ENCODE data around the gene CTDSPL. TPM values are rescaled to one million over a fixed set of nuclear protein-coding genes. Genes with fewer than 3 reads are reported as not detected.

Gene CTDSPL
- total RNA-seq, 1 donor from 2014 or later: 11.8 TPM

DNA sequence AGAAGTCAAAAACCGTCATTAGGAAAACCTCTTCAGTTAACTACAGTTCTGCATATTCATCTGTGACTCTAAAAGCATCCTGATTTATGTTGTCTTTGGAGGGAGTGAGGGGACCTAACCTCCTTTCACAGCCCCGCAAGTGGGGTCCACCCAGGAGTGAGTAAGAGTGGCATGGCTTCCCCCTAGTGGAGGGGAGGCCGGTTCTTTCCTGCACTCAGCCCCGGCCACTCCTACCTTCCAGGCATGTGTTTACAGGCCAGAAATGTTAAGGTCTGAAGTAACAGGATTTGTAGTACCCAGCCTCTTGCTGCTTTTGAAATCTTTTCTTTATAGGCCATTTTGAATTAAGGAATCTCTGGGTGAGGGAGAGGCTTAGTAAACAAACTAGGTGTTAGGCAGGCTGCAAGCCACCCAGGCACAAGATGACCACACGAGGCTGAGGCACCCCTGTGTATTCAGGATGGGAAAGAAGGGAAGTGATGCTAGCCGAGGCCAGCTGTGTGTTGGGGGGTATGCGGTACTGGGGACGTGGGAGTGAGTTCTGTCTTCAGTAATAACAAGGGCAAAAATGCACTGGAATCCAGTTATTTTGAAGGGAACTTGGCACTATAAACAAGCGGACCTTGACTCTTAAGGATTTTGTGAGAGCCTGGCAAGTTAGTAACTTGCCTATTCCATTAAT, 50.5 kb downstream of the CTDSPL start:
- intact Hi-C loops (cut with micrococcal nuclease): loop anchor here (2.0 kb wide), 1 partner anchor 13 kb away; no protein-coding TSS in a partner anchor

DNA sequence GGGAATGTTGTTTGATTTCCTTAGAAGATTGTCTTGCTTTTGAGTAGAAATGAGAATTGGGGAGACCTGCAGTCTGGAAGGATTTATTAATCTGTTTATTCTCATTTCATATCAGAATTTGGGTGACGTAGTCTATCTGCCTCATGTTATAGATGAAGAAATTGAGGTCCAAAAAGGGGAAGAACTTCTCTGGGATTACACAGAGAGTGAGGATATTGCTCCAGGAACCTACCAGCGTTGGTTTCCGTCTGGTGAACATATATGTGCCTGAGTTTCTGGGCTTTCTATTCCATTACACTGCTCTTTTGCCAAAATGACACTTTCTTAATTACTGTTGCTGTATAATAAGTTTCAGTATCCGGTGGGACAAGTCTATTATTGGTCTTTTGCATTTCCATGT, 51.8 kb downstream of the CTDSPL start:
- no peaks in the 10 kb centered on the region for H3K36me3 Mint-ChIP-seq (ENCODE audit: low read depth)
- peaks cover 7% of the 10 kb centered on the region for H3K9me3 Mint-ChIP-seq
- intact Hi-C loops (cut with micrococcal nuclease): loop anchor here (2.0 kb wide), 1 partner anchor 15 kb away; no protein-coding TSS in a partner anchor
- no peak for DNase-seq (ENCODE audit: low spot score)
- H3K27me3 Mint-ChIP-seq (ENCODE audit: low read depth): peaks cover 14% of the 10 kb centered on the region
- no peak overlapping the region for H3K4me3 Mint-ChIP-seq (ENCODE audit: low read depth)
- peaks cover 5% of the 10 kb centered on the region for H3K4me1 Mint-ChIP-seq (ENCODE audit: low read depth)
- no peak overlapping the region for H3K27ac Mint-ChIP-seq

More for the DNA sequence above, 50.5 kb downstream of the CTDSPL start:
- Mint-ChIP-seq H3K4me3 (ENCODE audit: low read depth) (no peak overlapping the region), H3K4me1 (ENCODE audit: low read depth) (peaks cover 18% of the 10 kb centered on the region), H3K9me3 (peaks cover 7% of the 10 kb centered on the region), H3K36me3 (ENCODE audit: low read depth) (no peaks in the 10 kb centered on the region), H3K27me3 (ENCODE audit: low read depth) (peaks cover 14% of the 10 kb centered on the region), H3K27ac (no peak overlapping the region)
- no peak for DNase-seq (ENCODE audit: low spot score)

DNA sequence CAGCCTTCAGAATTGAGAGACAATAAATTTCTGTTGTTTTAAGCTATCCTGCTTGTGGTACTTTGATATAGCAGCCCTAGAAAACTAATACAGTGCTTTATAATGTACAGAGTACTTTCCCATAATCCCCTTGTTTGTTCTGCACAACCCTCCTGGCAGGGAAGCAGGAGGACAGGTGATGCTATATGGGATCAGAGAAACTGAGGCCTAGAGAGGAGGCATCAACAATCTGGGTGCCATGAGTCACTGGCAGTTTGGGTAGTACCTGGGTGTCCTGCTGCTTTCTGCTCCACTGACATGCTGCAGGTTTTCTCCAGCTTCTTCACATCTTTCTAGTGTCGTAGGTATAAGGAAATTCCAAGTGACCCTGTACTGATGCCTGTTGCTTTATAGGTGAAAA, 55.0 kb downstream of the CTDSPL start:
- H3K36me3 Mint-ChIP-seq (ENCODE audit: low read depth): no peaks in the 10 kb centered on the region
- no peak for DNase-seq (ENCODE audit: low spot score)
- no peak overlapping the region for H3K4me3 Mint-ChIP-seq (ENCODE audit: low read depth)
- no peaks in the 10 kb centered on the region for H3K4me1 Mint-ChIP-seq (ENCODE audit: low read depth)
- intact Hi-C loops (cut with micrococcal nuclease): no loop called here
- H3K27ac Mint-ChIP-seq: no peak overlapping the region
- peaks cover 7% of the 10 kb centered on the region for H3K9me3 Mint-ChIP-seq
- H3K27me3 Mint-ChIP-seq (ENCODE audit: low read depth): peaks cover 17% of the 10 kb centered on the region

DNA sequence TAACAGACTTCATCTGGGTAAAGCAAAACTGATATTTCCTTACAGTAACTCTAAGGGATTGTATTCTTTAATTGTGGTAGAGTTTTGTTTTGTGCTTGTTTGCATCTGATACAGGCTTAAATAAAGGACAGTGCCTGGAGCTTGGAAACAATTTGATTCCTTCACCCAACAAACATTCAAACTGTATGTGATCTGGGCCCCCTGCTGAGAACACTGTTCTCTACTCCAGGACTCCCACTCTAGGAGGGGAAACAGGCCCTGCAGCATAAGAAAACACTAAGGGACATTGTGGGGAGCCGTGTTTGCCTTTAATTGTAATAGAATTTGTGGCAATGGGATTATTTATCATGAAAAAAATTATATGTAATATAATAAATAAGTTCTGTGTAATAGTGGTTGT, 56.9 kb downstream of the CTDSPL start:
- H3K4me3 Mint-ChIP-seq (ENCODE audit: low read depth): no peak overlapping the region
- H3K9me3 Mint-ChIP-seq: peaks cover 7% of the 10 kb centered on the region
- H3K36me3 Mint-ChIP-seq (ENCODE audit: low read depth): no peaks in the 10 kb centered on the region
- H3K27ac Mint-ChIP-seq: no peak overlapping the region
- intact Hi-C loops (cut with micrococcal nuclease): no loop called here
- H3K4me1 Mint-ChIP-seq (ENCODE audit: low read depth): peaks cover 3% of the 10 kb centered on the region
- no peak for DNase-seq (ENCODE audit: low spot score)
- H3K27me3 Mint-ChIP-seq (ENCODE audit: low read depth): peaks cover 11% of the 10 kb centered on the region

DNA sequence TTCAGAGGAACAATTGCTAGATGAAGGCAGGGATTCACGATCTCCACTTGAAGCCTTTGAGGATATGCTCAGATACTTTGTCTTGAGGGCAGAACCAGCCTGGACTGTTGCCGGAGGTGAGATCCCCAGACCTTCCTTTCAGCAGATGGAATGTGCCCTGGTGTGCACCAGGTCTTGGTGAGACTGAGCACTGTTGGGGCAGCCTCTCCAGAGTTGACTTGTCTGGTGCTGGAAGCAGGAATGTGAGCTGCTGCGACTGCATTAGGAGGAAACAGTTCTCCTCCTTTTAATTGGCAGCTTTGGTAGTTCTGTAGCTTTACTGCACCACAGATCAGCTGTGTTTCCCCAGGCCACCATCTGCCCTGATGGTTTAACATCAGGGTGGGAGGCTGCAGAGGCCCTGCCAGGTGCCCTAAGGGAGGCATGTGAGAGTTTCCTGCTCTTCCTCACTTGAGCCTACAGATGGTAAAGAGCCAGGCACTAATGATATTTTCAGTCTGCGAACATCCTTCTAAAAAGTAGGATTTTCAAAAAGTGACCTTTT, 58.5 kb downstream of the CTDSPL start:
- peaks cover 3% of the 10 kb centered on the region for H3K9me3 Mint-ChIP-seq
- no peaks in the 10 kb centered on the region for H3K36me3 Mint-ChIP-seq (ENCODE audit: low read depth)
- peaks cover 4% of the 10 kb centered on the region for H3K27me3 Mint-ChIP-seq (ENCODE audit: low read depth)
- intact Hi-C loops (cut with micrococcal nuclease): no loop called here
- H3K4me3 Mint-ChIP-seq (ENCODE audit: low read depth): no peak overlapping the region
- no peak overlapping the region for H3K27ac Mint-ChIP-seq
- no peak for DNase-seq (ENCODE audit: low spot score)
- peaks cover 3% of the 10 kb centered on the region for H3K4me1 Mint-ChIP-seq (ENCODE audit: low read depth)

DNA sequence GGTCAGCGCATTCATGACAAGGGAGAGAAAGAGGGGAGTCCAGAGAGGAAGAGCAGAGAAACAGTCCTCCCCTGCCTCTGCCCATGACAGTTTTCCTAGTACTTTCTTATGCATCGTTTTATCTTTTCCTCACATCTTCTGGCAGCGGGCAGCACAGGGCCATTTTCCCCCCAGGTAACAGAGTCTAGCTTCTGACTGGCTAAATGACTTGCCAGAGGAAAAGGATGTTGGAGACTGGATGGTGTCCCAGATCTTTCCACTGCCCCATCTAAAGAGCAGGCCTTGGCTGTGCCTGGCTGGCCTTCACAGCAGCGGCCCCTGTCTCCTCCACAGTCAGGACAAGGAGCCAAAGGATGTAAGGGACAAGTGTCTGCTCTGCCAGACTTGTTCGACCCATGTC, 59.3 kb downstream of the CTDSPL start:
- peaks cover 3% of the 10 kb centered on the region for H3K4me1 Mint-ChIP-seq (ENCODE audit: low read depth)
- H3K27ac Mint-ChIP-seq: no peak overlapping the region
- no peak overlapping the region for H3K4me3 Mint-ChIP-seq (ENCODE audit: low read depth)
- H3K9me3 Mint-ChIP-seq: no peaks in the 10 kb centered on the region
- no peak for DNase-seq (ENCODE audit: low spot score)
- peaks cover 2% of the 10 kb centered on the region for H3K27me3 Mint-ChIP-seq (ENCODE audit: low read depth)
- H3K36me3 Mint-ChIP-seq (ENCODE audit: low read depth): no peaks in the 10 kb centered on the region
- intact Hi-C loops (cut with micrococcal nuclease): no loop called here

DNA sequence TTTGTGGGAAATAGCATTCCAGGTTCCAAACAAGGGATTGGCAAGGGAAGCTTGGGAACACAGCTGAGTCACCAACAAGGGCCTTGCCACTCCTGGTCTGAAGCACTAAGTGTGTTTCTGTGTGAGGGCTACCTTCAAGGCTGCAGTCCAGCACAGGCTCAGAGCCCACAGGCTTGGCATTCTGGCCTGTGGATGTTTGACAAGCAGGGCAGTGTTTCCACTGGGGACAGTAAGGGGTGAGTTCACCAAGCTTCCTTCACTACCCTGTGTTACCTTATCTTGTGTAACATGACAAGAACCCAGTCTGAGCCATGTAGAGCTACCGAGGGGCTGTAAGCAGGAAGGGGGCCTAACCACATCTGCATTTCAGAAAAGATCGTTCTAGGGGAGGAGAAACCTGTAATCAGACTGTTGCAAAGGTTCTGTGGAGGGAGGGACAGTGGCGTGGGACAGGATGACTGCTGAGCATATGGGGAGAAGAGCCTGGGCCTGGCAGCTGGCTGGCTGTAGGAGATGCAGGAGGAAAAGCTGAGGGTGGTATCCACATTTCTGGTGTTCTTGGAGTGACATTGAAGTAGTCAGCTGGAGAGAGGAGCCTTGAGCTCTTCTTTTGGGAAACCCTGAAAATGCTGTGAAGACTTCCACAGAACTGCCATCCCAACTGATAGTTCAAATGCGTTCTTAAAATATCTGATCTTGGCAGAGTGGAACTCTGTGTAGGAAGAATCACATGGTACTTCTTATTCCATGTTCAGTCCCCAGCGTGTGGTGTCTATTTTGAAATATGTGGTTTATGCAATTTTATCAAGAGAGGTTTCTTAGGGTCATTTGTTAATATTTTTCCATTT, 61.3 kb downstream of the CTDSPL start:
- Mint-ChIP-seq H3K4me1 (ENCODE audit: low read depth) (peaks cover 3% of the 10 kb centered on the region), H3K4me3 (ENCODE audit: low read depth) (no peak overlapping the region), H3K27ac (no peak overlapping the region), H3K9me3 (no peaks in the 10 kb centered on the region), H3K27me3 (ENCODE audit: low read depth) (peaks cover 2% of the 10 kb centered on the region), H3K36me3 (ENCODE audit: low read depth) (no peaks in the 10 kb centered on the region)
- no peak for DNase-seq (ENCODE audit: low spot score)
- intact Hi-C loops (cut with micrococcal nuclease): no loop called here

DNA sequence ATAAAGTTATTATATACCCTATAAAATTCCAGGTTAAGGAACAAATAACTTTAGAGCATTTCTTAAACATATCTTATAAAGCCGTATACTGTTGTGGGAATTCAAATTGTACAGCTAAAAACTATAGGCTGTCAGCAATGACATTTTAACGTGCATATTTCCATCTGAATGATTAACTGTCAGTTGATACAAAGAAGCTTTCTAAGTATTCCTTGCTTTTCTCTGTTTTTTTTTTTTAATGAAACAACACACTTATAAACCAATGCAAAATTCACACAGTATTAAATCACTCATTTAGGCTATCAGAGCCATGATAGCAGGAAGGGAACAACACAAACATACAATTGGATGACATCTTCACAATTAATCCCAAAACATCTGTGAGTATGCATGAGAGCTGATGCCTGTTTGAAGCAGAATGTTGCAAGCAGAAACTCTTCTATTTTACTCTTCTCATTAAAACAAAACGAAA, 61.9 kb downstream of the CTDSPL start:
- Mint-ChIP-seq H3K4me3 (ENCODE audit: low read depth) (no peak overlapping the region), H3K9me3 (no peaks in the 10 kb centered on the region), H3K27me3 (ENCODE audit: low read depth) (peaks cover 2% of the 10 kb centered on the region), H3K27ac (no peak overlapping the region), H3K36me3 (ENCODE audit: low read depth) (no peaks in the 10 kb centered on the region), H3K4me1 (ENCODE audit: low read depth) (peaks cover 3% of the 10 kb centered on the region)
- no peak for DNase-seq (ENCODE audit: low spot score)
- intact Hi-C loops (cut with micrococcal nuclease): no loop called here

DNA sequence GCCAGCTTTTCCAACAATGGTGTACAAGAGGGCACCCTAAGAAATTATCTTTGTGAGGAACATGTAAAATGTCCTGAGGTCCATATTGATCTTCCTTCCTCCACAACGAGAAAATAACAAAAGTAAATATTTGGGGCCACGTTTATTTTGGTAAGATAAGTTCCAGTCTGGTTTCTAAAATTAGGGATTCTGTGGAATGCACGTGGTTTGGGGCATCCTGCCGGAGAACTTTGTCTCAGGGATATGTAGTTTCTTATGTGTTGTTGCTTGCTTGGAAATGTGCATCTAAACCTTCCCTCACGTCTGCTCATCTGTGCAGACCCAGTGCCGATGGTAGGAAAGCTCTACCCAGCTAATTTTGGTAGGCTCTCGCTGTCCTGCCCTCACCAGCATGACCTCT, 62.8 kb downstream of the CTDSPL start:
- DNase-seq (ENCODE audit: low spot score): no peak
- H3K27me3 Mint-ChIP-seq (ENCODE audit: low read depth): peaks cover under 1% of the 10 kb centered on the region
- no peaks in the 10 kb centered on the region for H3K36me3 Mint-ChIP-seq (ENCODE audit: low read depth)
- intact Hi-C loops (cut with micrococcal nuclease): no loop called here
- H3K4me1 Mint-ChIP-seq (ENCODE audit: low read depth): peaks cover 3% of the 10 kb centered on the region
- H3K9me3 Mint-ChIP-seq: peaks cover 7% of the 10 kb centered on the region
- no peak overlapping the region for H3K4me3 Mint-ChIP-seq (ENCODE audit: low read depth)
- no peak overlapping the region for H3K27ac Mint-ChIP-seq

DNA sequence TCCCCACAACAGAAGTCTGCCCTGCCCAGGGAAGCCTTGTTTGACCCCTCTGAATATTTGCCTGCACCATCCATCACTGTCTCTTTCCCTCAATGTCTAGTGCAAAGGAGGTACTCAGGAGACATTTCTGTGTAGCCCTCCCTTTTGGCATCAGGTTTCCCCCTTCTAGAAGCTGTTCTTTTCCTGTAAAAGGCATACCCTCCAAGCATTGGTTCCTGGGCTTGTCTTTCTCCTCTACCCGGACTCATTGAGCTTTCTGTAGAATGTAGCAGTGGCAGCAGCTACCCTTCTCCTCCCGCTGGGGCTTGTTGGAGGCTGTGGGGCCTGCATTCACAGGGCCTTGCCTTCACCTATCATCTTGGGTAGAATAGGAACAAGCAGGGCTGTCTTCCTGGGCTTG, 63.5 kb downstream of the CTDSPL start:
- intact Hi-C loops (cut with micrococcal nuclease): no loop called here
- Mint-ChIP-seq H3K9me3 (peaks cover 9% of the 10 kb centered on the region), H3K4me3 (ENCODE audit: low read depth) (no peak overlapping the region), H3K36me3 (ENCODE audit: low read depth) (no peaks in the 10 kb centered on the region), H3K4me1 (ENCODE audit: low read depth) (peaks cover 3% of the 10 kb centered on the region), H3K27me3 (ENCODE audit: low read depth) (no peaks in the 10 kb centered on the region), H3K27ac (no peak overlapping the region)
- DNase-seq (ENCODE audit: low spot score): no peak

DNA sequence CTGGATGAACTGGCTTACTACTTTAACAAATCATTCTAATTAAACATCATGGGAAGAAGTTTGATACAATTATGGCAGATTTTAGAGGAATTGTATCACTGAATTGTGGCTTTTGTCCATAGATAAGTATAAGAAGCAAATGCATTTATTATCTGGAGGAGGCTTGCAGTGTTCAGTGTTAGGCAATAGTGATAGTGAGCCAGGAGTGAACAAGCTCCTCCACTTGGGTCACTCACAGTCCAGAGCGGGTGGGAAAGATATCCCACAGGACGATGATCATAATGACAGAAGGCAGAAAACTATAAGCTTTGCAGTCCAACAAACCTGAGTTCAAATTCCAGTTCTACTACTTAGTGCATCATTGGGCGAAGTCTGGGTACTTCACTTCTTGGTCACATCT, 64.9 kb downstream of the CTDSPL start:
- no peak overlapping the region for H3K4me3 Mint-ChIP-seq (ENCODE audit: low read depth)
- H3K36me3 Mint-ChIP-seq (ENCODE audit: low read depth): no peaks in the 10 kb centered on the region
- peaks cover 9% of the 10 kb centered on the region for H3K9me3 Mint-ChIP-seq
- peaks cover 2% of the 10 kb centered on the region for H3K27me3 Mint-ChIP-seq (ENCODE audit: low read depth)
- no peak overlapping the region for H3K27ac Mint-ChIP-seq
- peaks cover 8% of the 10 kb centered on the region for H3K4me1 Mint-ChIP-seq (ENCODE audit: low read depth)
- DNase-seq (ENCODE audit: low spot score): no peak
- intact Hi-C loops (cut with micrococcal nuclease): no loop called here

DNA sequence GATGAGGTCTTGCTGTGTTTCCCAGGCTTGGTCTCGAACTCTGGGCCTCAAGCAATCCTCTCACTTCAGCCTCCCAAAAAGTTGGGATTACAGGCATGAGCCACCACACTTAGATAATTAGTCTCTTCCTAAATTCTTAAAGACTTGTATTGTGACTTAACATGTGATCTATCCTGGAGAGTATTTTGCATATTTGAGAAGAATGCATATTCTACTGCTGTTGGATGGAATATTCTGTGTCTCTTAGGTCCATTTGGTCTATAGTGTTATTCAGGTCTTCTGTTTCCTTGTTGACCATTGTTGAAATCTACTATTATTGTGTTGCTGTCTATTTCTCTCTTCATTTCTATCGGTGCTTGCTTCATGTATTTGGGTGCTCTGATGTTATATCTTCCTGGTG, 68.8 kb downstream of the CTDSPL start:
- no peak overlapping the region for H3K4me3 Mint-ChIP-seq (ENCODE audit: low read depth)
- peaks cover 2% of the 10 kb centered on the region for H3K27me3 Mint-ChIP-seq (ENCODE audit: low read depth)
- intact Hi-C loops (cut with micrococcal nuclease): no loop called here
- H3K27ac Mint-ChIP-seq: no peak overlapping the region
- peaks cover 6% of the 10 kb centered on the region for H3K4me1 Mint-ChIP-seq (ENCODE audit: low read depth)
- H3K9me3 Mint-ChIP-seq: peaks cover 9% of the 10 kb centered on the region
- no peaks in the 10 kb centered on the region for H3K36me3 Mint-ChIP-seq (ENCODE audit: low read depth)
- DNase-seq (ENCODE audit: low spot score): no peak

DNA sequence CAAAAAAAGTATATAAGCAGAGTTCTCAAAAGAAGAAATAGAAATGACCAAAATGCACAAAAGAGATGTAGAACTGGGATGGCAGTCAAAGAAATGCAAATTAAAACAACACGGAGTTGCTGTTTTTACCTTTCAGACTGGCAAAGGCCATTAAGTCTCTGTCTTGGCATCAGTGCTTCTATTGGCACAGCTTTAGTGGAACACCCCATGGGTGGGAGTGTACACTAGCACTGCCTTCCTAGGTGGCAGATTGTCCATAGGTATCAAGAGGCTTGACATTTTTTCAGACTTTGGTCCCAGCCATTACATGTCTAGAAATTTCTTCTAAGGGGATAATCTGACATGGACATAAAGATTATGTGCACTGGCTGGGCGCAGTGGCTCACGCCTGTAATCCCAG, 70.8 kb downstream of the CTDSPL start:
- H3K27me3 Mint-ChIP-seq (ENCODE audit: low read depth): peaks cover 11% of the 10 kb centered on the region
- peaks cover 9% of the 10 kb centered on the region for H3K9me3 Mint-ChIP-seq
- H3K27ac Mint-ChIP-seq: no peak overlapping the region
- no peak overlapping the region for H3K4me3 Mint-ChIP-seq (ENCODE audit: low read depth)
- H3K36me3 Mint-ChIP-seq (ENCODE audit: low read depth): no peaks in the 10 kb centered on the region
- intact Hi-C loops (cut with micrococcal nuclease): no loop called here
- no peak for DNase-seq (ENCODE audit: low spot score)
- H3K4me1 Mint-ChIP-seq (ENCODE audit: low read depth): peaks cover 6% of the 10 kb centered on the region

Measured in activated T-helper 2 cell treated with anti-CD3 and anti-CD28 coated beads, Interferon-gamma antibody, Interleukin-2, Interleukin-4, amounts not matched to agents 10 μg/mL and 5 μg/mL and 100 μg/mL, durations not matched to agents 14 hours and 24 hours and 36 hours (primary cell).